Endometrium (tissue), 2 donors: ENCODE data around the gene HOXC6.

Experiments used
- FAIRE-seq: peaks from 2 replicates; lab custom pipeline; 2012; peaks lifted over from hg19 to GRCh38; lab: Jason Lieb, UNC
- donor health status: control.
- donor health status: control.

The HOXC6 gene

DNA sequence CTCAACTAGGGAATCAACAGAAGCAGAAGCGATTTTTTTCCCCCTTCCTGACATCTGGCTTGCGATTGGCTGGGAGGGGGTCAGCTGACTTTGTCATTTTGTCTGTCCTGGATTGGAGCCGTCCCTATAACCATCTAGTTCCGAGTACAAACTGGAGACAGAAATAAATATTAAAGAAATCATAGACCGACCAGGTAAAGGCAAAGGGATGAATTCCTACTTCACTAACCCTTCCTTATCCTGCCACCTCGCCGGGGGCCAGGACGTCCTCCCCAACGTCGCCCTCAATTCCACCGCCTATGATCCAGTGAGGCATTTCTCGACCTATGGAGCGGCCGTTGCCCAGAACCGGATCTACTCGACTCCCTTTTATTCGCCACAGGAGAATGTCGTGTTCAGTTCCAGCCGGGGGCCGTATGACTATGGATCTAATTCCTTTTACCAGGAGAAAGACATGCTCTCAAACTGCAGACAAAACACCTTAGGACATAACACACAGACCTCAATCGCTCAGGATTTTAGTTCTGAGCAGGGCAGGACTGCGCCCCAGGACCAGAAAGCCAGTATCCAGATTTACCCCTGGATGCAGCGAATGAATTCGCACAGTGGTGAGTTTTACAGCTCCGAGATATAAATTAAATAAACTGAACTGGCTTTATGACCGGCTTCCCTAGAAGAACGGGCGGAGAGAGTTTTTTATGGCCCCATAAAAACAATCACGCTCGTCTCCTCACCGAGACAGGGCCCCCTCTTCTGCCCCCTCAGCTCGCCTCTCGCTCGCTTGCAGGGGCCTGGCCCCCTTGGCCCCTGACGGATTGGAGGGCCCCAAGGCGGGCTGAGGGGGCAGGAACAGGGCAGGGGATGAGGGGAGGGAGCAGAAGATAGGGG lies at the start of gene HOXC6:
HOXC6 (plus strand) TSS at position 127 of the 888 bp plus-strand sequence; CDS start at position 209, 82 bp downstream.
- FAIRE-seq = no peak

GRCh38 chr12:53978477-53979356 lies 49.5 kb upstream of the HOXC6 start:
- FAIRE-seq = no peak

DNA sequence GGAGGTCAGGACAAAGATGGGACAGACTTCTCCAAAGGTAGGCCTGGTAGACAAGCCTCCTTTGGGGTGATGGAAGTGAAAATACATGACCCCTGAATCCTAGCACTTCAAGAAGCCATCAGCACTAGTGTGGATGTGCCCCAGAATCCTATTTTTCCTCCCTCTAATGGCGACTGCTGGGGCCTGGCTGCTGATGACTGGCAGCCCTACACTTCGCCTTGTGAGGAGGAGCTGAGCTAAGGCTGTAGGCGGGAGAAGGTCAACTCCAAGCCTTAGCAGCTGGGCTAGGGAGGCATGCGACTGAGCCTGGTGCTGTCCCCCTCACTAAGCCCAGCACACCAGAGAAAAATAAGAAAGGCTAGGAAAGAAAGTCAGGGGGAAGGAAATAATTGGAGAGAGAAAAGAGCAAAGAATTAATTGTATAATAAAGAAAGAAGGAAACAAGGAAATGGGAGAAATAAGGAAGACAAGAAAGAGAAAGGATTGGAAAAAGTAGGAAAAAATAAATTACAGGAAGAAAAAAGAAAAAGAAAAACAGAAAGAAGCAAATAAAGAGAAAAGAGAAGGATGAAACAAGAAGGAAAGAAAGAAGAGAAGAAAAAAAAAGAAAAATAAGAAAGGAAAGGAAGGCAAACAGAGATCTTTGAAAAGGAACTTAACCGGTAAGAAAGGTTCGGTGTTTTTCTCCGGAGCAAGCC lies 48.0 kb upstream of the HOXC6 start:
- FAIRE-seq = no peak

- no peak for FAIRE-seq
Measured at GRCh38 chr12:53980802-53981496, 47.3 kb upstream of the HOXC6 start.

GRCh38 chr12:53981634-53982565 lies 46.3 kb upstream of the HOXC6 start:
- FAIRE-seq = no peak

DNA sequence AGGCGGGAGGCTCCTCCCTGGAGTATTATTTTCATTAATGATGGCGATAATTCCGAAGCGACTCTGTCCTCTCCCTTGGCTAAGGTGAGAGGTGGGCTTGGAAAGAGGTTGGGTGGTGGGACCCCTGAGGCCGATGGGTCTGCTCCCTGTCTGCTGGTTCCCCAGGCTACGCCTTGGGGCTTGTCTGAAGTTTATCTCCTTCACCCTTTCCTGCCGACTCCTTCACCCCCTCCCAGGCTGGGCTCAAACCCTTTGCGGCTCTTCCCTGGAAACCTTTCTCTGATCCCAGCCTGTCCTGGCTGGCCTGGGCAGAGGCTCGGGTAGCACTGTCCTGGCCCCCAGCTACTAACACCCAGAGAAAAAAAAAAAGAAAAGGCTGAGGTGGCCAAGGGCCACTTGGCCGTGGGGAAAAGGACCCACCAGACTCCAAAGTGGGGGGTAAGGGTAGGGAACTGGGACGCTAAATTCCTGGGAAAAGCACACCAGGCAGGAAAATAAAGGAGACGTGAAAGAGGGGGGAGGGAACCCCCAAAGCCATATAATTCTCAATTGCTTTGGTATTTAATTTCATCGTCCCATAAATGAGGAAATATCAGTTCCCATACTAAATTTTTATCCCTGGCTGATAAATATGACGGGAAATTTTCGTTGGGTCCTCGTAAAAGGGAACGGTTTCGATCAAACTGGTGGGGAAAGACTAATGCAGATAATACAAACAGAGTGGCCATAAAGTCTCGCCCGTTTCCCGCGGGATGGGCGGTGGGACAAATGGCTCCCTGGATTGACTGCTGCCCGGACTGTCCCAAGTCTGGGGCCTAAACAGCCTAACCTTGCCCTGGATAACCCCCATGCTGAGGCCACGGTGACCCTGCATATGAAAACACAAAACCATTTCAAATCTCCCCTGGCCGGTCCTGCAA lies 45.3 kb upstream of the HOXC6 start:
- no peak for FAIRE-seq

- no peak for FAIRE-seq
Measured at GRCh38 chr12:53983568-53983949, 44.7 kb upstream of the HOXC6 start.

DNA sequence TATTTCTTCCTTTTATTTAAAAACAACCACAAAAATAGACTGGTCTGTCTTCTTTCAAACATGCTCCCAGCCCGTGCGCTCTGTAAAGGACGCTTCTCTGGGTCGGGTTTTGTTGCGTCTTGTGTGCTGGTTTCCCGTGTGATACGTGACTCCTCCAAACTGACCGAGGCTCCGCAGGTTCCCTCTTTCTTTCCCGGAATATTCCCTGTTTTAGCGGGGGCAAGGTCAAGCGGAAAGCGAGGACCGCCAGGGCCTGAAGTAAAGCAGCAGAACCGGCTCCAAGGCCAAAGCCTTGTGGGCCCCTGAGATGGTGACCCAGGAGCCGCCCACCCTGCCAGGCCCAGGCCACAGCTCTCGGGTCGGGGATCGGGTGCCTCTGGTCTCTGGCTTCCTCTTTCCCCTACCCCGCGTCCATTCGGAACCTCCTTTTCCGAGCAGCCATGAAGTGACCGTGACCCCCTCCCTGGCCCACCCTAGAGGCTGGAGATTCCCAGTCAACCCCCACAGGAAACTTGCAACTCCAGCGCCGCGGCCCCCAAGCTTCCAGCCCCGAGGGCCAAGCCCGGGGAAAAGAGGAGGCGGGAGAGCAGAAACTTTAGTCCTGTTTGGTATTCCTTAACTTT lies 44.2 kb upstream of the HOXC6 start:
- no peak for FAIRE-seq

DNA sequence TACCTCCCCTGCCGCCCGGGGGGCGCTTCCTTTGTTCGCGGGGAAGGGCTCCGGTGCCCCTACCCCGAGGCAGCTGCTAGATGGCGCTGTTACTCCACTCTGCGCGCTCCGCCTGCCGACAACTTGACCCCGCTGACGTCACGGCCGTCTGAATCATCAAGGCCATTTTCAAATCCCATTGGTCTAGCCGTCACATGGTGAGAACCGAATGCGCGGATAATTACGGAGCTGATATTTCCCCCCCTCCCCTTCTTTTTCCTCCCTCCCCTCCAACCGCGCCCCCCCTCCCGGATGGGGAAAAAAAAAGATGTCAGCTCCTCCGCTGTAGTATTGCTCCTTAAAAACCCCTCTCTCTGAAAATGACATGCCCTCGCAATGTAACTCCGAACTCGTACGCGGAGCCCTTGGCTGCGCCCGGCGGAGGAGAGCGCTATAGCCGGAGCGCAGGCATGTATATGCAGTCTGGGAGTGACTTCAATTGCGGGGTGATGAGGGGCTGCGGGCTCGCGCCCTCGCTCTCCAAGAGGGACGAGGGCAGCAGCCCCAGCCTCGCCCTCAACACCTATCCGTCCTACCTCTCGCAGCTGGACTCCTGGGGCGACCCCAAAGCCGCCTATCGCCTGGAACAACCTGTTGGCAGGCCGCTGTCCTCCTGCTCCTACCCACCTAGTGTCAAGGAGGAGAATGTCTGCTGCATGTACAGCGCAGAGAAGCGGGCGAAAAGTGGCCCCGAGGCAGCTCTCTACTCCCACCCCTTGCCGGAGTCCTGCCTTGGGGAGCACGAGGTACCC lies 43.1 kb upstream of the HOXC6 start, which contains the start of gene HOXC10:
HOXC10 (plus strand) TSS at position 246 of the 791 bp plus-strand sequence; CDS start at position 360, 114 bp downstream.
- FAIRE-seq = no peak

- FAIRE-seq = no peak
Measured at GRCh38 chr12:53985692-53985993, 42.6 kb upstream of the HOXC6 start.

DNA sequence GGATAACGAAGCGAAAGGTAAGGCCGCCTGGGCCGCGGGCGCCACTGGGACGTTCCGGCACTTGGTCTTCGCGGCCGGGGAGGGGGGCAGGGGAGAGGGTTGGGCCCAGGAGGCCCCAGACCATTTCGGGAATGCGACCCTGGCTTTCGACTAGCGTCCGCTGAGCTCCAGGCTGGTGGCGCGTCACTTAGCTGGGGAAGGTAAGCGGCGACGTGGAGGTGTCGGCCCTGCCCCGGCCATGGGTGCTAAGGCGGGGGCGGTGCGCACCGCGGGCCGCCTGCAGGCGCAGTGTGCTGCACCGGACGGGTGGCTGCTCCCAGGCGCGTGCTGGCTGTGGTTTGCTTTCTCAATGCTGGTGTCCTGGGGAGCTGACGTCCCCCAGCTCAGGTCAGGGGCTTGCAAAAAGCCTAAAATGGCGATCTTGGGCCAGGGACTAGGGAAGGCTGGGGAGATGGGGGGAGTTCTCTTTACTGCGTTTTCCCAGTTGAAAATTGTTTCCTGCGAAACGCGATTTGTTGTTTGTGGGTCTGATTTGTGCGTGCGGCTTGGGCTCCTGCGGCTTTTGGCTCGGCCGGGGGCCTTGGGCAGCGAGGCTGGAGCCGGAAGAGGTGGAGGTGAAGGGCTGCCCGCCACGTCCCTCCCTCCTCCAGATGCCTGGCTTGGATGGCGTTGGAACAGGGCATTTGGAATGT lies 42.1 kb upstream of the HOXC6 start:
- FAIRE-seq = no peak

GRCh38 chr12:53986686-53987483 lies 41.4 kb upstream of the HOXC6 start:
- no peak for FAIRE-seq

GRCh38 chr12:53987787-53988230 lies 40.4 kb upstream of the HOXC6 start:
- no peak for FAIRE-seq

DNA sequence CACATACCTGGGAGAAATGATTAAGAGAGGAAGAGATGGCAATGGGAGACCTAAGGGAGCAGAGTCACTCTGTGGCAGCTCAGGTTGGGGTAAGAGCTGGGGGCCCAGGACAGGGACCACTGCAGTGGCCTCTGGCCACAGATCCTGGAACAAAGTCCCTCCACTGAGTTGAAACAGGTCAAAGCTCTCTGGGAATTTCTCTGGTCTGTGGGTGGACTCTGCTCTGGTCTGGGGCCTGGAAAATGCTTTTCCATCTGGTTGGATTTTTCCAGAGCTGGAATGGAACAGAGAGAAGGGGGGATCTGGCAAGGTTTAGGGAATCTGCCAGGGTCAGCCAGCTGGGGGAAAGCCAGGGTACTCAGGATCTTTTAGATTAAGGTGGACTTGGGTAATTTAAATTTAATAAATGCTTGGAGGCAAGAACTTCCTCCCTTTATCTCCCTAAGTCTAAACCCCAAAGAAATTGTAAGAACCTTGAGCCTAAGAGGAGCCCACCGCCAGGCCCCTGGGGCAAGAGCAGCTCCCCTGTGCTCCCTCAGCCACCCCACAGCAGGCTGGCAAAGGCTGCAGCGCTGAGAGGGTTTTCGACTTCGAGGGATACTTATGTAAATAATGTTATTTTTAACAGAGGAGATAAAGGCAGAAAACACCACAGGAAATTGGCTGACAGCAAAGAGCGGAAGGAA lies 39.6 kb upstream of the HOXC6 start:
- FAIRE-seq = no peak

DNA sequence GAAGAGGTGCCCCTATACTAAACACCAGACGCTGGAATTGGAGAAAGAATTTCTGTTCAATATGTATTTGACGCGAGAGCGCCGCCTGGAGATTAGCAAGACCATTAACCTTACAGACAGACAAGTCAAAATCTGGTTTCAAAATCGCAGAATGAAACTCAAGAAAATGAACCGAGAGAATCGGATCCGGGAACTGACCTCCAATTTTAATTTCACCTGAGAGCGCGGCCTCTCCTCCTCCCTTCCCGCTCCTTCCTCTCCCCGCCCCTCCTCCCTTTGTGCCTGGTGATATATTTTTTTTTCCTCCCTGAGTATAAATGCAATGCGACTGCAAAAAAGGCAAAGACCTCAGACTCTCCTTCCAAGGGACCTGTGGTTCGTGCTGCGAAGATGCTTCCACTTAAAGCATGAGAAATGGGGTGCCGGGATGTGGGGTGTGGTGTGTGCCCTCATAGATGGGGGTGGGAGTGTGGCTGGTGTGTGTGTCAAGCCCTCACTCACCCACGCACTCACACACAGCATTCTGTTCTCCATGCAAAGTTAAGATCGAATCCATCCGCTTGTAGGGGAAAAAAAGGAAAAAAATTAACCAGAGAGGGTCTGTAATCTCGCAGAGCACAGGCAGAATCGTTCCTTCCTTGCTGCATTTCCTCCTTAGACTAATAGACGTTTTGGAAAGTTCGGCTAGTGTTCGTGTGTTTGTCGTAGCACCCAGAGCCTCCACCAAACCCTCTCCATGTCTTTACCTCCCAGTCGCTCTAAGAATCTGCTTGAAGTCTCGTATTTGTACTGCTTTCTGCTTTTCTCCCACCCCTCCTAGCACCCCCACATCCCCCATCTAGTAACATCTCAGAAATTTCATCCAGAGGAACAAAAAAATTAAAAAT lies 38.8 kb upstream of the HOXC6 start:
- FAIRE-seq = no peak
